Colonic mucosa (tissue), 4 donors: ENCODE data around the gene KCNC2. TPM values are rescaled to one million over a fixed set of nuclear protein-coding genes. Genes with fewer than 3 reads are reported as not detected.

ENCODE experiments used
- DNase-seq: peaks from one replicate; pipeline ENCODE4 v3.0.0-alpha.2; 2020
- H3K27ac ChIP-seq: fragments of 200-600 bp; one replicate; pipeline ENCODE4 v1.8.0; 2021
- H3K27me3 ChIP-seq: fragments of 200-600 bp; one replicate; pipeline ENCODE4 v1.8.0; 2021
- H3K36me3 ChIP-seq: fragments of 200-600 bp; one replicate; pipeline ENCODE4 v1.8.0; 2021
- H3K4me1 ChIP-seq: fragments of 200-600 bp; one replicate; pipeline ENCODE4 v1.8.0; 2021; ENCODE audit warnings: mild to moderate bottlenecking
- H3K4me3 ChIP-seq: fragments of 200-600 bp; one replicate; pipeline ENCODE4 v1.8.0; 2021
- H3K9ac ChIP-seq, 2 donors: one replicate each; pipeline ENCODE4 v1.7.0; 2013; ENCODE audit warnings: control low read depth in 2 of 2, low read depth in 2 of 2, low read length in 2 of 2
- H3K9me3 ChIP-seq: fragments of 200-600 bp; one replicate; pipeline ENCODE4 v1.8.0; 2021
- CTCF ChIP-seq: fragments of 200-600 bp; IDR thresholded peaks from one replicate; pipeline ENCODE4 v1.8.0; 2022; ENCODE audit warnings: antibody characterized with exemption, mild to moderate bottlenecking
- intact Hi-C: fragments of 100-400 bp; cut with DNase I; formaldehyde crosslinking; loops from one replicate; pipeline ENCODE4 v1.14.1; 2022
- total RNA-seq, 2 donors: library from RNA; stranded (reverse); fragmentation: NEBNext Ultra II Directional in 1 of 2; extraction: Animal tissue kit (Norgen Biotek cat#: 25700) in 1 of 2; gene quantifications; one replicate each; pipeline ENCODE4 v1.2.1, GENCODE V29; 2021
- donor health status: healthy.
- donor health status: DM: no; HTN: no; CAD: no.
- donor health status: DM: no; HTN: no; CAD: no.

The KCNC2 gene
- total RNA-seq, 2 donors from 2014 or later = 0.16 TPM; not detected in 1

DNA sequence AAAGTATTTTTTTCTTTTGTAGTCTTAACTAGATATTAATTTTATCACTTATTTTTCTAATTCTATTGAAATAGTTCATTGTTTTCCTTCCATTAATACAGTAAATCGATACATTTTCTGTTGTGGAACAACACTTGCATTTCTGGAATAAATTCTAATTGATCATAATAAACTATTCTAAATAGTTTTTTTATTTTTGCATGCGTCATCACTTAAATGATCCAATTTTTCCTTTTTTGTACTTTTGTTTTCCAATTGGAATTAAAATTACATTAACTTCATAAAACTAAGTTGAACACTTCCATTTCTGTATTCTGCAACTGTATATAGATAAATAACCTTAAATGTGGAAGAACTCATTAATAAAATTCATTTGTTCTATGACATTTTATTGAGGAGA, 202.5 kb downstream of the KCNC2 start:
- Histone ChIP-seq H3K9ac (no peak overlapping the region), H3K27ac (no peak overlapping the region), H3K36me3 (no peaks in the 10 kb centered on the region)

DNA sequence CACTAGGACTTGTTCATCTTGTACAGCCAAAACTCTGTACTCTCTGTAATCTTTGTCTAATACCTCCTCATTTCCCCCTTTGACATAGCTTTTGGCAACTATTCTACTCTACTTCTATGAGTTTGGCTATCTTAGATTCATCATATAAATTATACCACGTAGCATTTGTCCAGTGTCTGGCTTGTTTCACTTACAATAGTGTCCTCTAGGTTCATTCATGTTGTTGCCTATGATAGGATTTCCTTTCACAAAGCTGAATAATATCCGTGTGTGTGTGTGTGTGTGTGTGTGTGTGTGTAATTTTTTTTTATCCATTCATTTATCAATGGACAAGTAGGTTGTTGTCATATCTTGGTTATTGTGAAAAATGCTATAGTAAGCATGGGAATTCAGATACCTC, 209.5 kb downstream of the KCNC2 start:
- no peak for DNase-seq
- H3K9ac ChIP-seq = no peak overlapping the region
- TF ChIP-seq CTCF = no peak
- no peaks in the 10 kb centered on the region for H3K4me1 ChIP-seq
- H3K36me3 ChIP-seq = no peaks in the 10 kb centered on the region
- no peaks in the 10 kb centered on the region for H3K27me3 ChIP-seq
- H3K27ac ChIP-seq = no peak overlapping the region
- no peaks in the 10 kb centered on the region for H3K9me3 ChIP-seq
- intact Hi-C loops = no loop called here
- H3K4me3 ChIP-seq = no peak overlapping the region

More for the DNA sequence above, 202.5 kb downstream of the KCNC2 start:
- TF ChIP-seq CTCF = no peak
- no peak for DNase-seq
- Histone ChIP-seq H3K9me3 (no peaks in the 10 kb centered on the region), H3K27me3 (no peaks in the 10 kb centered on the region), H3K4me3 (no peak overlapping the region), H3K4me1 (no peaks in the 10 kb centered on the region)
- intact Hi-C loops = no loop called here

DNA sequence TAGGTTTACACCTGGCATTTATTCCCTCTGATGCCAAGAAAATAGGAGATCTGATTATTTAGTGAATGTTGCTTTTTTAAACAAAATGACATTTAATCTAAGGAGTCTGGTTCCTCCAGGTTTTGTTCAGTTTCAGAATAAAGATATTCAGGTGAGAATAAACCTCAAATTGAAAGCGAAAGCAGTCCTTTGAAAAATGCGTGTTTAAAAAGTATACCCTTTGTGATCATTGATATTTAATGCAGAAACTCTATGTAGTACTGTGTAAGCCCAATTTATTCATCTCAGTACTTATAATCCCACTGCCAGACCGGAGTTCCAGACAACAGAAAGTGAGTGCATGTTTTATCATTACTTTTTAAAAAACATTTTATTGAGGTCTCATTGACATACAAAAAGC, 210.2 kb downstream of the KCNC2 start:
- no peak overlapping the region for H3K9ac ChIP-seq
- H3K4me1 ChIP-seq = no peaks in the 10 kb centered on the region
- no peak overlapping the region for H3K27ac ChIP-seq
- no peaks in the 10 kb centered on the region for H3K36me3 ChIP-seq
- H3K27me3 ChIP-seq = no peaks in the 10 kb centered on the region
- TF ChIP-seq CTCF = no peak
- DNase-seq = no peak
- no peaks in the 10 kb centered on the region for H3K9me3 ChIP-seq
- no peak overlapping the region for H3K4me3 ChIP-seq
- intact Hi-C loops = no loop called here

Other genes with a start within 250 kb of the KCNC2 start
- gene CAPS2, start 120.5 kb upstream of the KCNC2 start, total RNA-seq = 1 to 10 TPM; 1.5 to 2.6 TPM
- gene GLIPR1L1, start 124.8 kb upstream of the KCNC2 start, total RNA-seq = not detected
- gene GLIPR1L2, start 181.2 kb upstream of the KCNC2 start, total RNA-seq = under 1 TPM; 0.16 to 0.22 TPM